GM21786 (cell line): ENCODE measurements around the gene CNEP1R1.
A peak's percentile ranks its signal among the peaks of the same experiment; 100 is the strongest.

ENCODE experiments used
- ATAC-seq: cut with Tn5 transposase; IDR thresholded peaks from one replicate; pipeline ENCODE4 v1.9.1; 2021; ENCODE audit not compliant: unreplicated experiment

CNEP1R1 gene

GRCh38 chr16:50059669-50060068, 34.6 kb downstream of the CNEP1R1 start:
- no peak for ATAC-seq

- no peak for ATAC-seq
Observed at GRCh38 chr16:50061326-50061725, 36.3 kb downstream of the CNEP1R1 start.

- no peak for ATAC-seq
Observed at GRCh38 chr16:50065241-50065623, 40.2 kb downstream of the CNEP1R1 start.

GRCh38 chr16:50065624-50066481, 40.8 kb downstream of the CNEP1R1 start, which contains the start of gene HEATR3:
HEATR3 (plus strand) TSS chr16:50065970; CDS start chr16:50066132, 162 bp downstream.
- peak; percentile 75 for ATAC-seq

- no peak for ATAC-seq
Observed at GRCh38 chr16:50066482-50067289, 41.7 kb downstream of the CNEP1R1 start.

GRCh38 chr16:50067290-50067853, 42.3 kb downstream of the CNEP1R1 start:
- ATAC-seq = peak; percentile 42

- no peak for ATAC-seq
Observed at GRCh38 chr16:50068550-50068949, 43.5 kb downstream of the CNEP1R1 start.

GRCh38 chr16:50069060-50069459, 44.0 kb downstream of the CNEP1R1 start:
- ATAC-seq = no peak

GRCh38 chr16:50071075-50071671, 46.1 kb downstream of the CNEP1R1 start:
- no peak for ATAC-seq

- ATAC-seq = no peak
Observed at GRCh38 chr16:50072730-50073129, 47.7 kb downstream of the CNEP1R1 start.

GRCh38 chr16:50079397-50080140, 54.5 kb downstream of the CNEP1R1 start:
- ATAC-seq = no peak

GRCh38 chr16:50081428-50082018, 56.5 kb downstream of the CNEP1R1 start:
- no peak for ATAC-seq

- ATAC-seq = no peak
Observed at GRCh38 chr16:50083996-50084395, 59.0 kb downstream of the CNEP1R1 start.

- ATAC-seq = no peak
Observed at GRCh38 chr16:50086176-50086575, 61.2 kb downstream of the CNEP1R1 start.
